Thyroid gland (tissue), 4 donors: Measurements from ENCODE around the gene PRKACA.

ENCODE experiments used
- CTCF ChIP-seq, 6 experiments: fragments of 200-600 bp in 3 of 6; fragments of 450-650 bp in 3 of 6; sonication (generic) in 3 of 6; IDR thresholded peaks; one replicate each; pipeline ENCODE4 v1.5.1; 2016 to 2019; ENCODE audit warnings: antibody characterized with exemption in 6 of 6, mild to moderate bottlenecking in 2 of 6, inconsistent platforms in 1 of 6, moderate library complexity in 1 of 6
- POLR2A ChIP-seq, 2 donors: fragments of 450-650 bp; IDR thresholded peaks; one replicate each; pipeline ENCODE4 v1.6.1; 2017; ENCODE audit warnings: antibody characterized with exemption in 2 of 2, mild to moderate bottlenecking in 2 of 2, moderate library complexity in 1 of 2

GRCh38 chr19:14112809-14113385 is 4.7 kb downstream of the PRKACA start:
- TF ChIP-seq CTCF (IDR thresholded peaks at IDR 0.05) (no peak), POLR2A (IDR thresholded peaks at IDR 0.05) (no peak)
